ENCODE measurements around the gene TRMT112. TPM values are rescaled to one million over a fixed set of nuclear protein-coding genes. Genes with fewer than 3 reads are reported as not detected.
A peak's percentile ranks its signal among the peaks of the same experiment; 100 is the strongest.

TRMT112 gene
- total RNA-seq, 2 experiments from 2014 or later, result 205 to 322 TPM

DNA sequence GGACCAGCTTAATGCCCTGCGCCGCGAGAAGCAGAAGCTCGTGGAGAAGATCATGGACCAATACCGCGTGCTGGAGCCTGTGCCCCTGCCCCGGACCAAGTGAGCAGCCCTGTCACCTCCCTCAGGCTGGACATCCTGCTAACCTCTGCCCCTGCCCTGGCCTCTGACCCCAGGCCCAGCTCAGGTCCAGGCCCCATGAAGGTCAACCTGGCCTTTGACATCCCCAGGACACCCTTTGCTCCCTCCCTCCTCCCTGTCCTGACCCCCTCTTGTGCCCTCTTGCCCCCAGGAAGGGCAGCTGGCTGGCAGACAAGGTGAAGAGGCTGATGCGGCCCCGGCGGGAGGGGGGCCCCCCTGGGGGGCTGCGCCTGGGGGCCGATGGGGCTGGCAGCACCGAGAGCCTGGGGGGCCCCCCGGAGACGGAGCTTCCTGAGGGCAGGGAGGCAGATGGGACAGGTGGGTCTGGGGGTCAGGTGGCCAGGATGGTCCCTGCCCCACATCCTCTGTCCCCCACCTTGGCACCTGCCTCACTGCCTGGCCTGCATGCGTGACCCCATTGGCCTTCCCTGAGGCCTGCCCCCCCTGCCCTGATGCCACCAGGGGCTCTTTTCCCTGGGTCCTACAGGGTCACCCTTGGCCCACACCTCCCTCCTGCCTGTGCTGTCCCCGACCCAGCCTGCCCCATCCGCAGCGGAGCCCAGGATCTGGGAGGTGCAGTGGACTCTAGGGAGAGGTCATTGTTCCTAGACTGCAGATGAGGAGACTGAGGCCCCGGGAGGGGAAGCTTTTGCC, 36.6 kb upstream of the TRMT112 start:
- no peak for DNase-seq (ENCODE audit: low spot score)
- Histone ChIP-seq H3K9me3 (ENCODE audit: low read length) (no peaks in the 10 kb centered on the region), H3K4me1 (ENCODE audit: insufficient read depth, low read length, poor library complexity, severe bottlenecking) (peaks cover 31% of the 10 kb centered on the region), H3K9me2 (ENCODE audit: insufficient read depth, low read length) (no peaks in the 10 kb centered on the region), H3K79me2 (ENCODE audit: insufficient read depth, low read depth, low read length) (no peaks in the 10 kb centered on the region), H3K4me3 (ENCODE audit: low read depth, low read length, poor library complexity, severe bottlenecking) (no peak overlapping the region), H3K36me3 (ENCODE audit: insufficient read depth, low read length) (peaks cover 12% of the 10 kb centered on the region; the same call in 1 of the 2 replicates), H4K20me1 (ENCODE audit: insufficient read depth, low read length) (no peaks in the 10 kb centered on the region), H3K27ac (ENCODE audit: low read depth, low read length, poor library complexity, severe bottlenecking) (no peak overlapping the region), H3K4me2 (ENCODE audit: low read length) (no peak overlapping the region), H2AFZ (ENCODE audit: low read length) (no peak overlapping the region)
- intact Hi-C loops (cut with micrococcal nuclease; ENCODE audit: unreplicated experiment), result no loop called here
- BruUV-seq (replicated peaks), result no TSS peak
- POLR2A ChIA-PET, result interaction anchor here (0.6 to 3.2 kb wide), 2 partner anchors 36 to 140 kb away, joined by 4 to 17 read pairs; partner anchors contain the start of genes PRDX5 and TRMT112
- CTCF ChIA-PET (ENCODE audit: unreplicated experiment), result interaction anchor here (0.6 to 3.1 kb wide), 3 partner anchors 36 to 446 kb away, joined by 3 to 33 read pairs (median 8); partner anchors contain the start of genes PRDX5 and TRMT112
- TF ChIP-seq EZH2phosphoT487 (IDR thresholded peaks at IDR 0.05; ENCODE audit: borderline replicate concordance, low read depth, low read length), result no peak
- TF ChIP-seq, protein P1, sequence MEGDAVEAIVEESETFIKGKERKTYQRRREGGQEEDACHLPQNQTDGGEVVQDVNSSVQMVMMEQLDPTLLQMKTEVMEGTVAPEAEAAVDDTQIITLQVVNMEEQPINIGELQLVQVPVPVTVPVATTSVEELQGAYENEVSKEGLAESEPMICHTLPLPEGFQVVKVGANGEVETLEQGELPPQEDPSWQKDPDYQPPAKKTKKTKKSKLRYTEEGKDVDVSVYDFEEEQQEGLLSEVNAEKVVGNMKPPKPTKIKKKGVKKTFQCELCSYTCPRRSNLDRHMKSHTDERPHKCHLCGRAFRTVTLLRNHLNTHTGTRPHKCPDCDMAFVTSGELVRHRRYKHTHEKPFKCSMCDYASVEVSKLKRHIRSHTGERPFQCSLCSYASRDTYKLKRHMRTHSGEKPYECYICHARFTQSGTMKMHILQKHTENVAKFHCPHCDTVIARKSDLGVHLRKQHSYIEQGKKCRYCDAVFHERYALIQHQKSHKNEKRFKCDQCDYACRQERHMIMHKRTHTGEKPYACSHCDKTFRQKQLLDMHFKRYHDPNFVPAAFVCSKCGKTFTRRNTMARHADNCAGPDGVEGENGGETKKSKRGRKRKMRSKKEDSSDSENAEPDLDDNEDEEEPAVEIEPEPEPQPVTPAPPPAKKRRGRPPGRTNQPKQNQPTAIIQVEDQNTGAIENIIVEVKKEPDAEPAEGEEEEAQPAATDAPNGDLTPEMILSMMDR (conservative IDR thresholded peaks at IDR 0.05; ENCODE audit: low read length), result no peak

DNA sequence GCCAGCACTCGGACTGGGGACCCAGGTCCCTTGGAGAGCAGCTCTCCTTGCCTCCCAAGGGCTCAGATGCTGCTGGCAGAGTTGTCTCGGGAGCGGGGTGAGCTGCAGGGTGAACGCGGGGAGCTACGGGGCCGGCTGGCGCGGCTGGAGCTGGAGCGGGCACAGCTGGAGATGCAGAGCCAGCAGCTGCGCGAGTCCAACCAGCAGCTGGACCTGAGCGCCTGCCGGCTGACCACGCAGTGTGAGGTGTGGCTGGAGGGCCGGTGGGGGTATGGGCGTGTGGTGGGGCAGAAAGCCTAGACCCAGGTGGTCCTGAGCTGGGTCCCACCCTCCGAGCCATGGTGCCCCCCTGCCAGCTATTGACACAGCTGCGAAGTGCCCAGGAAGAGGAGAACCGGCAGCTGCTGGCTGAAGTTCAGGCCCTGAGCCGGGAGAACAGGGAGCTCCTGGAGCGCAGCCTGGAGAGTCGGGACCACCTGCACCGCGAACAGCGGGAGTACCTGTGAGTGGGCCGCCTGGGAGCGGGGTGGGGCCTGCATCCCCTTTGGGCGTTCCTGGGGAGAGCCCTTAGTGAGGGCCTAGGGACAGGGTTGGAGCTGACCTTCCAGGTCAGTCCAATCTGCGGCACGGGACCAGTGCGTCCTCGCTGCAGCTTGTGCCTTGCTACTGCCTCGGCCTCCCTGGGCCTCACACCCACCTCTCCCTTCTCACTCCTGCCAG, 35.8 kb upstream of the TRMT112 start:
- Histone ChIP-seq H3K9me3 (ENCODE audit: low read length) (no peaks in the 10 kb centered on the region), H3K4me1 (ENCODE audit: insufficient read depth, low read length, poor library complexity, severe bottlenecking) (peaks cover 24% of the 10 kb centered on the region), H3K27ac (ENCODE audit: low read depth, low read length, poor library complexity, severe bottlenecking) (no peak overlapping the region), H3K36me3 (ENCODE audit: insufficient read depth, low read length) (peaks cover 12% of the 10 kb centered on the region; the same call in 1 of the 2 replicates), H3K4me2 (ENCODE audit: low read length) (no peak overlapping the region), H2AFZ (ENCODE audit: low read length) (no peak overlapping the region), H4K20me1 (ENCODE audit: insufficient read depth, low read length) (no peaks in the 10 kb centered on the region), H3K79me2 (ENCODE audit: insufficient read depth, low read depth, low read length) (no peaks in the 10 kb centered on the region), H3K4me3 (ENCODE audit: low read depth, low read length, poor library complexity, severe bottlenecking) (no peak overlapping the region), H3K9me2 (ENCODE audit: insufficient read depth, low read length) (no peaks in the 10 kb centered on the region)
- no peak for DNase-seq (ENCODE audit: low spot score)
- POLR2A ChIA-PET, result interaction anchor here (0.6 kb wide), 1 partner anchor 140 kb away, joined by 4 read pairs; no protein-coding TSS in a partner anchor
- intact Hi-C loops (cut with micrococcal nuclease; ENCODE audit: unreplicated experiment), result no loop called here
- CTCF ChIA-PET (ENCODE audit: unreplicated experiment), result interaction anchor here (0.5 to 0.6 kb wide), 2 partner anchors 447 to 709 kb away, joined by 3 read pairs; no protein-coding TSS in a partner anchor
- TF ChIP-seq, protein P1 (conservative IDR thresholded peaks at IDR 0.05; ENCODE audit: low read length), result no peak
- no peak for TF ChIP-seq EZH2phosphoT487 (IDR thresholded peaks at IDR 0.05; ENCODE audit: borderline replicate concordance, low read depth, low read length)
- TSS peak; percentile 49 for BruUV-seq (replicated peaks)

Measured in OCI-LY7 (cell line).